Measurements from ENCODE around the gene VAV2. TPM values are rescaled to one million over a fixed set of nuclear protein-coding genes. Genes with fewer than 3 reads are reported as not detected.

Gene VAV2
- total and polyA plus RNA-seq, 5 donors from 2014 or later: 0.24 to 0.67 (median 0.37) TPM; not detected in 1

DNA sequence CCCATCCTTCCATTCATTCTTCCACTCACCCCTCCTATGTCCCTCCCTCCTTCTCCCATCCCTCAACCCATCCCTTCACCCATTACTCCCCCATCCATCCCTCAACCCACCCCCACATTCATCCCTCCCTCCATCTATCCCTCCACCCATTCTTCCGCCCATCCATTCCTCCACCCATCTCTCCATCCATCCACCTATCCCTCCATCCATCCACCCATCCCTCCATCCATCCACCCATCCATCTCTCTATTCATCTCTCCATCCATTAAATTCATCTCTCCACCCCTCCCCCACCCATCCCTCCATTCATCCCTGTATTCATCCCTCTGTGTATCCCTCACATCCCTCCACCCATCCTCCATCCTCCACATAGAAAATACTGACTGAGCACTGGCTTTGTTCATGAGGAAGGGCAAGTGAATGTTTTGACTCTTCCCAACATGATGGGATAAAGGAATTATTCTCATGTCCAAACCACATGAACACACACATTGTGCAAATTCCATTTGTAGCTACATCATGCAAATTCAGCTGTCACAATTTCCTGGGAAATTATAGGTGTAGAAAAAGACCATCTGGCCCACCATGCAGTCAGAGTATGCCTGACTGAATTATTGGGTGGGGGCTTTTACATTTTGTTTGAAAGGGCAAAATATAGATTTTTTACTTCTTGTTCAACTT, 6.9 kb upstream of the VAV2 start:
- Histone ChIP-seq H3K9me3 (ENCODE audit: control insufficient read depth in 2 of 2, low read length in 2 of 2) (no peaks in the 10 kb centered on the region), H3K4me1 (ENCODE audit: control insufficient read depth, insufficient read depth, low read length, poor library complexity, severe bottlenecking) (peaks cover 3% of the 10 kb centered on the region), H3K27ac (ENCODE audit: insufficient read depth, low read length, poor library complexity, severe bottlenecking) (no peak overlapping the region), H3K36me3 (ENCODE audit: control insufficient read depth, insufficient read depth, low read length) (no peaks in the 10 kb centered on the region), H3K4me3 (ENCODE audit: low read depth, low read length) (no peak overlapping the region), H3K27me3 (ENCODE audit: control insufficient read depth, insufficient read depth, low read length) (no peaks in the 10 kb centered on the region)
- DNase-seq (no peak), ATAC-seq (ENCODE audit: low read depth in 2 of 2) (no peak)
- peaks cover 9% of the 10 kb centered on the region for H3K27me3 Mint-ChIP-seq
- H3K27ac Mint-ChIP-seq: no peak overlapping the region
- no peaks in the 10 kb centered on the region for H3K36me3 Mint-ChIP-seq
- peaks cover 0 to 2% (median 0%) of the 10 kb centered on the region in 4 donors for H3K4me1 Mint-ChIP-seq
- H3K9me3 Mint-ChIP-seq: peaks cover 0 to 2% (median 0%) of the 10 kb centered on the region in 7 donors
- H3K4me3 Mint-ChIP-seq: no peak overlapping the region

DNA sequence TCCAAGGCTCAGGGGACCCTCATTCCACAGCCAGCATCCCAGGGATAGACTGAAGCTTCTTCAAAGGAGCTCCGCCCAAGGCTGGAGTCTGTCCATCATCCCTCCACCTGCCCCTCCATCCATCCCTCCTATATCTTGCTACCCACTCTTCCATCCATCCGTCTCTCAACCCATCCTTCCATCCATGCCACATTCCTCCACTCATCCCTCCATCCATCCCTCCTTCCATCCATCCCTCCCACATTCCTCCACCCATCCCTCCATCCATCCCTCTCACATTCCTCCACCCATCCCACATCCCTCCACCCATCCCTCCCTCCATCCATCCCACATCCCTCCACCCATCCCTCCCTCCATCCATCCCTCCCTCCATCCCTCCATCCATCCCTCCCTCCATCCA, 5.5 kb upstream of the VAV2 start:
- H3K4me1 ChIP-seq (ENCODE audit: control insufficient read depth, insufficient read depth, low read length, poor library complexity, severe bottlenecking): peaks cover 13% of the 10 kb centered on the region
- Mint-ChIP-seq H3K27me3 (peaks cover 4% of the 10 kb centered on the region), H3K27ac (no peak overlapping the region), H3K4me1 (peaks cover 0 to 7% (median 0%) of the 10 kb centered on the region in 4 donors), H3K9me3 (peaks cover 0 to 2% (median 0%) of the 10 kb centered on the region in 7 donors), H3K4me3 (no peak overlapping the region), H3K36me3 (no peaks in the 10 kb centered on the region)
- ATAC-seq (ENCODE audit: low read depth in 2 of 2) (no peak), DNase-seq (no peak)
- no peaks in the 10 kb centered on the region for H3K27me3 ChIP-seq (ENCODE audit: control insufficient read depth, insufficient read depth, low read length)
- no peak overlapping the region for H3K4me3 ChIP-seq (ENCODE audit: low read depth, low read length)
- H3K9me3 ChIP-seq (ENCODE audit: control insufficient read depth in 2 of 2, low read length in 2 of 2): no peaks in the 10 kb centered on the region
- no peaks in the 10 kb centered on the region for H3K36me3 ChIP-seq (ENCODE audit: control insufficient read depth, insufficient read depth, low read length)
- H3K27ac ChIP-seq (ENCODE audit: insufficient read depth, low read length, poor library complexity, severe bottlenecking): no peak overlapping the region

DNA sequence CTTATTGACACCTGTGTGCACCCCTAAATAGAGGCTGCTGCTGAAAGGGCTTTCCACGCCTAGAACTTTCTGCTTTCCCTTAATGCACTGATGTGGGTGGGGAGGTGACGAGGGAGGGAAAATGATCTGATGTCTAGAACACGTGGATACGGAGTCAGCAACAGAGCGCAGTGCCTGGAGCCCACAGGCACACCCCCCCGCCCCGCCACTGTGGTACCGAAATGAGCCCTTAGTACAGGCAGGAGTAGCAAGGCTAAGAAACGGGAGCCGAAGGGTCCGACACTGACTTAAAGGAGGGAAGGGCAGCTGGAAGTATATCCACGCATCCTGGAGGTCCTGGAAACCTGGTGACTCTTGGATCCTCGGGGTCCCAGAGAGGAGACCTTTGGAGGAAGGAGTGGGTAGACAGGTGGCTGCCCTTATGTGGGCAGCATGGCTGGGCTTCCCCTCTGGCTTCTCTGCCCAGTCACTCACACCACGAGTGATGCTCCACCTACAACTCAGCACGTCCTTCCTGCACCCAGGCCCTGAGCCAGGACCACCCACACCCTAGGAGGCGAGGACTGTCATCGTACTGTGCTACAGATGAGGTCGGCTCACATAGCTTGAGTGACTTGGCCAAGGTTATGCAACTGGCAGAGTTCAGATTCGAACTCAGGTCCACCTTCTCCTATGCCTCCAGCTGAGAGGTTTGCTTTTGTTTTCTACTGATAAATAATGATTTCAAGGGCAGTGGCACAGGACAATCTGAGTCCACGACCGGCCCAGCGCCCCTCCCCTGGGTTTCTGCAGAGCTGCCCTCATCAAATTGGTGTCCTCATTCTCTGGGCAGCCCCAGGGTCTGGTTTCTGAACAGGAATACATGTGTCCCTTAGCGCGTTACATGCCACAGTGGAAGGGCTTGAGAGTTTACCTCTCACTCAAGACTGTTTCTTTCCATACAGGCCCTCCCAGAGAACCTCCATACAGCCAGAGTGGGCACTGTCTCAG, 4.7 kb upstream of the VAV2 start:
- no peaks in the 10 kb centered on the region for H3K27me3 ChIP-seq (ENCODE audit: control insufficient read depth, insufficient read depth, low read length)
- H3K4me3 Mint-ChIP-seq: no peak overlapping the region
- H3K9me3 ChIP-seq (ENCODE audit: control insufficient read depth in 2 of 2, low read length in 2 of 2): no peaks in the 10 kb centered on the region
- no peaks in the 10 kb centered on the region for H3K36me3 ChIP-seq (ENCODE audit: control insufficient read depth, insufficient read depth, low read length)
- peaks cover 15% of the 10 kb centered on the region for H3K4me1 ChIP-seq (ENCODE audit: control insufficient read depth, insufficient read depth, low read length, poor library complexity, severe bottlenecking)
- H3K27ac Mint-ChIP-seq: peak overlapping the region in 1 of 3 donors; percentile 14
- ATAC-seq (ENCODE audit: low read depth in 2 of 2) (no peak), DNase-seq (no peak)
- H3K9me3 Mint-ChIP-seq: peaks cover 0 to 2% (median 0%) of the 10 kb centered on the region in 7 donors
- H3K36me3 Mint-ChIP-seq: no peaks in the 10 kb centered on the region
- H3K27ac ChIP-seq (ENCODE audit: insufficient read depth, low read length, poor library complexity, severe bottlenecking): no peak overlapping the region
- no peak overlapping the region for H3K4me3 ChIP-seq (ENCODE audit: low read depth, low read length)
- peaks cover 4% of the 10 kb centered on the region for H3K27me3 Mint-ChIP-seq
- peaks cover 0 to 7% (median 0%) of the 10 kb centered on the region in 4 donors for H3K4me1 Mint-ChIP-seq

DNA sequence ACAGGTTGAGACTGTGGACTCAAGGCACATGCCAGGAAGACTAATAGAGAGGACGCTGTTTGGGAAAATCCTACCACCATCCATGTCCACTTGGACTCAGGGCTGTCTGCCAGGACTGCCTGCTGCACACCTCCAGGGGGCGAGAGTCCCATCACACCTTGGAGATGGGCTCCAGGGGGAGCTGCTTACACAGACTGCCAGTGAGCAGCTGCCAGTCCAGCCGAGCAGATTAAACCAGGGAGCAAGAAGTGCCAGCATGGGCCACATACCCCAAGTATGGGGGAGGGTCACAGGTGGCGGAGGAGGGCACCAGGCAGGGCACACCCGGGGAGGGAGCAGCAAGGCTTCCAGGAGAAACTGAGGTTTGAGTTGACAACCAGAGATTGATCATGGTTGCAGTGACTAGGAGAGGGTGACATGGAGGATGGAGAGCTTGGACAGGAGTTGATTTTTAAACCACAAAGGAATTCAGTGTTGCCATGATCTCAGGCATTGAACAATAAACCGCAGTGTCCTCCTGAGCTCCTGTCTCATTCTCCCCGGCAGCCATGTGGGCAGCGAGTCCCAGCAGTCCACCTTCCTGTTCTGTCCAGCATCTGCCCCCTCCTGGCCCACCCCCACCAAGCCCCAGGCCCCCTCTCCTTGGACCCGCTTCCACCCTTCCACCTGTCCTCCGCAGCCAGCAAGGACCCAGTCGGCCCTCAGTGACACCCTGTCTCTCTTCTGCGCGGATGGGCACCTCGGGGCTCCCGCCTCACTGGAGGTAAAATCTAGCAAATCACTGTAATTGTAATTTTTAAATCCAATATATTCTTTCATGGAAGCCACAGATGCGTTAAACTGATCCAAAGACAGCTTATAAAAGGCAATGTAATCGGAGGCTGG, 3.1 kb upstream of the VAV2 start:
- H3K27me3 ChIP-seq (ENCODE audit: control insufficient read depth, insufficient read depth, low read length): no peaks in the 10 kb centered on the region
- peak overlapping the region in 1 of 4 donors; percentile 49 for H3K4me3 Mint-ChIP-seq
- DNase-seq (no peak), ATAC-seq (ENCODE audit: low read depth in 2 of 2) (no peak)
- no peaks in the 10 kb centered on the region for H3K36me3 Mint-ChIP-seq
- peaks cover 25% of the 10 kb centered on the region for H3K4me1 ChIP-seq (ENCODE audit: control insufficient read depth, insufficient read depth, low read length, poor library complexity, severe bottlenecking)
- no peak overlapping the region for H3K4me3 ChIP-seq (ENCODE audit: low read depth, low read length)
- peaks cover 0 to 2% (median 0%) of the 10 kb centered on the region in 7 donors for H3K9me3 Mint-ChIP-seq
- H3K27ac ChIP-seq (ENCODE audit: insufficient read depth, low read length, poor library complexity, severe bottlenecking): no peak overlapping the region
- H3K4me1 Mint-ChIP-seq: peaks cover 0 to 10% (median 0%) of the 10 kb centered on the region in 4 donors
- no peaks in the 10 kb centered on the region for H3K36me3 ChIP-seq (ENCODE audit: control insufficient read depth, insufficient read depth, low read length)
- no peak overlapping the region for H3K27ac Mint-ChIP-seq
- H3K9me3 ChIP-seq (ENCODE audit: control insufficient read depth in 2 of 2, low read length in 2 of 2): no peaks in the 10 kb centered on the region
- peaks cover 4% of the 10 kb centered on the region for H3K27me3 Mint-ChIP-seq

DNA sequence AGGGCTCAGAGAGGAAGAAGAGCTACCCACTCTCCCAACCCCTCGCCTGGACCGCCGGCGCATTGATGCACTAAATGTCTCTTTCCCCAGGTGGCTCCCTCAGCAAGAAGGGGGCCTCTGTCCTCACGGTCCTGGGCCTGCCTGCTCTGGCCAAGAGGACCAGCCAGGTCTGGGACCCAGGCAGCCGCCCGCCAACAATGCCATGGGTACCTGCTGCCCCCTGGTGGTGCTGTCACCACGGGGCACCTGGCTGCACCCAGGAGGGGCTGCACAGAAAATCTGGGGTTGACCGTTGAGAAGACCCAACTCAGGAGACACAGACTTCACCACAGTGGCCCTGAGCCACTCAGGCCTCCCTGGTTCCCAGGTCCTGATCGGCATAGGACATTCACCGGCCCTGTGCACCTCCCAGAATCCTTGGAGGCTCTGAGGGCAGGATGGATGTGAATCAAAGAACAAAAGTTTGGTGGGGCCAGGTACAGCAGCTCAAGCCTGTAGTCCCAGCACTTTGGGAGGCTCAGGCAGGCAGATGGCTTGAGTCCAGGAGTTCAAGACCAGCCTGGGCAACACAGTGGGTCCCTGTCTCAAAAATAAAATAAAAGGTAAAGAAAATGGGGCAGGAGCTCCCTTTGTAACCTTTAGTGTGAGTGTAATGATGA, 2.4 kb upstream of the VAV2 start:
- Histone ChIP-seq H3K4me3 (ENCODE audit: low read depth, low read length) (no peak overlapping the region), H3K36me3 (ENCODE audit: control insufficient read depth, insufficient read depth, low read length) (no peaks in the 10 kb centered on the region), H3K27ac (ENCODE audit: insufficient read depth, low read length, poor library complexity, severe bottlenecking) (no peak overlapping the region), H3K9me3 (ENCODE audit: control insufficient read depth in 2 of 2, low read length in 2 of 2) (no peaks in the 10 kb centered on the region), H3K27me3 (ENCODE audit: control insufficient read depth, insufficient read depth, low read length) (no peaks in the 10 kb centered on the region), H3K4me1 (ENCODE audit: control insufficient read depth, insufficient read depth, low read length, poor library complexity, severe bottlenecking) (peaks cover 25% of the 10 kb centered on the region)
- Mint-ChIP-seq H3K9me3 (no peaks in the 10 kb centered on the region), H3K4me3 (peak overlapping the region; percentile 49 to 75 (median 70)), H3K36me3 (no peaks in the 10 kb centered on the region), H3K27ac (peak overlapping the region in 1 of 3 donors; percentile 71), H3K27me3 (peaks cover 4% of the 10 kb centered on the region), H3K4me1 (peaks cover 0 to 10% (median 0%) of the 10 kb centered on the region in 4 donors)
- peak; percentile 55 to 60 (median 59) for DNase-seq
- peak; percentile 30 to 32 for ATAC-seq (ENCODE audit: low read depth in 2 of 2)

DNA sequence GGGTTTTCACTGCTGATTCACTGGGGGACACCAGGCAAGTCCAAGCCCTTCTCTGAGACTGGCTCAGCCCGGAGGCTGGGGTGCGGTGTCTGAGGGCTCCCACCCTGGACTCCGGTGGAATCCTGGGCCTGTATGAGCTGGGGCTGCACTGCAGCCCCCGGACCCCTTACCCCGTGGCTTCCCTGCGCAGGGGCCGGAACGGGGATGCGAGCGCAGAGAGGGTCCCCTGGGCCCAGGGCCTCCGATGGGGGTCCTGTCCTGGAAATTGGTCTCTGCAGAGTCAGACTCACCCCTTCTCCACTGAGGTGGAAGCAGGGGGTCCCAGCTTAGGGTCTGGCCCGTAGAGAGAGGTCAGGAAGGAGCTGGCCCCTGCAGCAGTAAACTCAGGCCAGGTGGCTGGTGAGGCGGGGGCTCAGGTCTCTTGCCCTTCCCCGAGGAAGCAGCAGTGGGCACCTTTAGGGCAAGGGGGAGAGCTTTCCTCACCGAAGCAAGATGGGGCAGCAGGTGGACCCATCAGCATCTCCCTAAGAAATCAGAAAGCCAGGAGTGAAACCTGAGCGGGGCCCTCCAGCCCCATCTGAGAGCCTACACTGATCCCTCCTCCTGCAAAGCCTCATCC, 1.6 kb upstream of the VAV2 start:
- Mint-ChIP-seq H3K4me3 (peak overlapping the region; percentile 10 to 87 (median 72)), H3K36me3 (no peaks in the 10 kb centered on the region), H3K27ac (no peak overlapping the region), H3K4me1 (peaks cover 0 to 10% (median 0%) of the 10 kb centered on the region in 4 donors), H3K9me3 (no peaks in the 10 kb centered on the region), H3K27me3 (peaks cover 10% of the 10 kb centered on the region)
- Histone ChIP-seq H3K27ac (ENCODE audit: insufficient read depth, low read length, poor library complexity, severe bottlenecking) (no peak overlapping the region), H3K4me3 (ENCODE audit: low read depth, low read length) (no peak overlapping the region), H3K27me3 (ENCODE audit: control insufficient read depth, insufficient read depth, low read length) (no peaks in the 10 kb centered on the region), H3K4me1 (ENCODE audit: control insufficient read depth, insufficient read depth, low read length, poor library complexity, severe bottlenecking) (peaks cover 25% of the 10 kb centered on the region), H3K36me3 (ENCODE audit: control insufficient read depth, insufficient read depth, low read length) (no peaks in the 10 kb centered on the region), H3K9me3 (ENCODE audit: control insufficient read depth in 2 of 2, low read length in 2 of 2) (no peaks in the 10 kb centered on the region)
- DNase-seq: no peak
- ATAC-seq (ENCODE audit: low read depth in 2 of 2): no peak

Measured in CD4-positive, CD25-positive, alpha-beta regulatory T cell (primary cell).